ENCODE results near the gene PTPRE.

PTPRE gene

GRCh38 chr10:127928021-127928806 lies 21.3 kb downstream of the PTPRE start:
- no peak for DNase-seq

GRCh38 chr10:127932521-127933270 lies 25.8 kb downstream of the PTPRE start:
- DNase-seq: no peak

GRCh38 chr10:127933271-127933670 lies 26.4 kb downstream of the PTPRE start:
- DNase-seq: no peak

- no peak for DNase-seq
Measured at GRCh38 chr10:127934383-127934782, 27.5 kb downstream of the PTPRE start.

- no peak for DNase-seq
Measured at GRCh38 chr10:127935071-127935561, 28.2 kb downstream of the PTPRE start.

GRCh38 chr10:127937069-127937468 lies 30.2 kb downstream of the PTPRE start:
- no peak for DNase-seq

- no peak for DNase-seq
Measured at GRCh38 chr10:127937915-127938463, 31.1 kb downstream of the PTPRE start.

GRCh38 chr10:127939786-127940330 lies 33.0 kb downstream of the PTPRE start:
- DNase-seq: no peak

GRCh38 chr10:127940866-127941640 lies 34.1 kb downstream of the PTPRE start:
- no peak for DNase-seq

- DNase-seq: no peak
Measured at GRCh38 chr10:127942811-127943210, 35.9 kb downstream of the PTPRE start.

GRCh38 chr10:127943336-127943910 lies 36.5 kb downstream of the PTPRE start:
- no peak for DNase-seq

- no peak for DNase-seq
Measured at GRCh38 chr10:127944256-127944655, 37.4 kb downstream of the PTPRE start.

- peak; percentile 21 for DNase-seq
Measured at GRCh38 chr10:127945341-127945758, 38.4 kb downstream of the PTPRE start.

GRCh38 chr10:127945948-127946711 lies 39.2 kb downstream of the PTPRE start:
- DNase-seq: no peak

GRCh38 chr10:127947211-127947610 lies 40.3 kb downstream of the PTPRE start:
- no peak for DNase-seq

GRCh38 chr10:127948791-127949190 lies 41.9 kb downstream of the PTPRE start:
- no peak for DNase-seq

GRCh38 chr10:127949831-127950230 lies 42.9 kb downstream of the PTPRE start:
- no peak for DNase-seq

GRCh38 chr10:127951861-127952574 lies 45.1 kb downstream of the PTPRE start:
- no peak for DNase-seq

- DNase-seq: no peak
Measured at GRCh38 chr10:127952575-127952869, 45.6 kb downstream of the PTPRE start.

GRCh38 chr10:127952918-127953317 lies 46.0 kb downstream of the PTPRE start:
- DNase-seq: no peak

GRCh38 chr10:127953876-127954275 lies 47.0 kb downstream of the PTPRE start:
- DNase-seq: no peak
